Measurements from ENCODE around the gene TNNI2. TPM values are rescaled to one million over a fixed set of nuclear protein-coding genes. Genes with fewer than 3 reads are reported as not detected.

The TNNI2 gene
- total and polyA plus RNA-seq, 10 of the 15 experiments (the other 5 are each of a cell fraction or from before 2014, with no cell fraction given), result 0.14 to 0.79 (median 0.37) TPM; not detected in 4

GRCh38 chr11:1842149-1843097, 3.6 kb downstream of the TNNI2 start:
- ChIA-PET POLR2A (no interaction called here), SMC1A (ENCODE audit: uncharacterized antibody, unreplicated experiment) (interaction anchor here (0.8 kb wide), 1 partner anchor 10 kb away, joined by 3 read pairs; the partner anchor contains the start of gene LSP1), RAD21 (ENCODE audit: unreplicated experiment) (no interaction called here), CTCF (no interaction called here)
- Histone ChIP-seq H3K9ac (ENCODE audit: control insufficient read depth, insufficient read depth, low read length) (no peak overlapping the region), H3K4me3 (no peak overlapping the region), H4K20me1 (ENCODE audit: control insufficient read depth, insufficient read depth) (no peaks in the 10 kb centered on the region), H2AFZ (ENCODE audit: control insufficient read depth, low read depth, low read length) (no peak overlapping the region), H3K4me1 (ENCODE audit: control insufficient read depth, insufficient read depth, low read length) (peaks cover 31% of the 10 kb centered on the region), H3K9me3 (replicated peaks; ENCODE audit: control insufficient read depth, insufficient read depth, low read length) (no peaks in the 10 kb centered on the region), H3K27ac (ENCODE audit: control insufficient read depth, insufficient read depth) (no peak overlapping the region), H3K4me2 (ENCODE audit: control insufficient read depth, insufficient read depth) (no peak overlapping the region), H3K36me3 (ENCODE audit: control insufficient read depth in 2 of 2, insufficient read depth in 2 of 2, low read length in 1 of 2) (no peaks in the 10 kb centered on the region), H3K79me2 (ENCODE audit: control insufficient read depth, insufficient read depth, low read length) (no peaks in the 10 kb centered on the region), H3K27me3 (replicated peaks in 1 of 2; ENCODE audit: control insufficient read depth in 2 of 2, insufficient read depth in 2 of 2, low read length in 1 of 2) (no peaks in the 10 kb centered on the region; a peak in 1 of 4 replicates)
- DNase-seq (ENCODE audit: low read depth, low spot score) (no peak), FAIRE-seq (no peak), ATAC-seq (no peak)
- TF ChIP-seq USF1 (IDR thresholded peaks at IDR 0.05; ENCODE audit: borderline replicate concordance, extremely low read length, insufficient read depth, low read depth, low read length) (peak; percentile 1), CREB1 (IDR thresholded peaks at IDR 0.05; ENCODE audit: low read depth) (no peak)
- no TSS peak for BruUV-seq (replicated peaks)
- intact Hi-C loops (cut with micrococcal nuclease; ENCODE audit: unreplicated experiment), result no loop called here
- in situ Hi-C loops (cut with MboI), result no loop called here
- 70% methylated on average over 29 of the region's 29 CpGs for WGBS (ENCODE audit: insufficient coverage, insufficient replicate concordance, low lambda C conversion rate, missing lambda C conversion rate)

- H3K4me1 ChIP-seq (ENCODE audit: control insufficient read depth, insufficient read depth, low read length), result peaks cover 31% of the 10 kb centered on the region
- no peak for FAIRE-seq
- no peak overlapping the region for H3K27ac ChIP-seq (ENCODE audit: control insufficient read depth, insufficient read depth)
- no TSS peak for BruUV-seq (replicated peaks)
- in situ Hi-C loops (cut with MboI), result no loop called here
- ATAC-seq, result no peak
- no peak for DNase-seq (ENCODE audit: low read depth, low spot score)
- ChIA-PET CTCF (interaction anchor here (0.9 kb wide), 1 partner anchor 40 kb away, joined by 3 read pairs; no protein-coding TSS in a partner anchor), RAD21 (ENCODE audit: unreplicated experiment) (no interaction called here), POLR2A (no interaction called here), SMC1A (ENCODE audit: uncharacterized antibody, unreplicated experiment) (interaction anchor here (0.8 kb wide), 1 partner anchor 10 kb away, joined by 3 read pairs; the partner anchor contains the start of gene LSP1)
- WGBS (ENCODE audit: insufficient coverage, insufficient replicate concordance, low lambda C conversion rate, missing lambda C conversion rate), result 57% methylated on average over 11 of the region's 11 CpGs
- no peaks in the 10 kb centered on the region for H4K20me1 ChIP-seq (ENCODE audit: control insufficient read depth, insufficient read depth)
- H3K79me2 ChIP-seq (ENCODE audit: control insufficient read depth, insufficient read depth, low read length), result no peaks in the 10 kb centered on the region
- no peak overlapping the region for H3K4me3 ChIP-seq
- H3K9me3 ChIP-seq (replicated peaks; ENCODE audit: control insufficient read depth, insufficient read depth, low read length), result no peaks in the 10 kb centered on the region
- intact Hi-C loops (cut with micrococcal nuclease; ENCODE audit: unreplicated experiment), result no loop called here
- H3K27me3 ChIP-seq (replicated peaks in 1 of 2; ENCODE audit: control insufficient read depth in 2 of 2, insufficient read depth in 2 of 2, low read length in 1 of 2), result no peaks in the 10 kb centered on the region; a peak in 1 of 4 replicates
- no peak overlapping the region for H3K9ac ChIP-seq (ENCODE audit: control insufficient read depth, insufficient read depth, low read length)
- H3K4me2 ChIP-seq (ENCODE audit: control insufficient read depth, insufficient read depth), result no peak overlapping the region
- H3K36me3 ChIP-seq (ENCODE audit: control insufficient read depth in 2 of 2, insufficient read depth in 2 of 2, low read length in 1 of 2), result no peaks in the 10 kb centered on the region
- H2AFZ ChIP-seq (ENCODE audit: control insufficient read depth, low read depth, low read length), result no peak overlapping the region
- TF ChIP-seq ZBTB40 (IDR thresholded peaks at IDR 0.05; ENCODE audit: borderline replicate concordance) (no peak), RFX5 (IDR thresholded peaks at IDR 0.05; ENCODE audit: low read depth, low read length) (no peak), STAT3 (IDR thresholded peaks at IDR 0.05; ENCODE audit: low read depth, low read length) (no peak), CHD4 (IDR thresholded peaks at IDR 0.05) (no peak), GATAD2B (conservative IDR thresholded peaks at IDR 0.05; ENCODE audit: low read depth) (no peak), CHD2 (IDR thresholded peaks at IDR 0.05; ENCODE audit: borderline replicate concordance, low read depth, low read length) (no peak), TBL1XR1 (IDR thresholded peaks at IDR 0.05; ENCODE audit: low read depth, low read length) (no peak), STAT1 (conservative IDR thresholded peaks at IDR 0.05) (no peak)
Observed at GRCh38 chr11:1843098-1843473, 4.3 kb downstream of the TNNI2 start.
